Measurements from ENCODE around the gene VKORC1.
A peak's percentile ranks its signal among the peaks of the same experiment; 100 is the strongest.

VKORC1 gene

DNA sequence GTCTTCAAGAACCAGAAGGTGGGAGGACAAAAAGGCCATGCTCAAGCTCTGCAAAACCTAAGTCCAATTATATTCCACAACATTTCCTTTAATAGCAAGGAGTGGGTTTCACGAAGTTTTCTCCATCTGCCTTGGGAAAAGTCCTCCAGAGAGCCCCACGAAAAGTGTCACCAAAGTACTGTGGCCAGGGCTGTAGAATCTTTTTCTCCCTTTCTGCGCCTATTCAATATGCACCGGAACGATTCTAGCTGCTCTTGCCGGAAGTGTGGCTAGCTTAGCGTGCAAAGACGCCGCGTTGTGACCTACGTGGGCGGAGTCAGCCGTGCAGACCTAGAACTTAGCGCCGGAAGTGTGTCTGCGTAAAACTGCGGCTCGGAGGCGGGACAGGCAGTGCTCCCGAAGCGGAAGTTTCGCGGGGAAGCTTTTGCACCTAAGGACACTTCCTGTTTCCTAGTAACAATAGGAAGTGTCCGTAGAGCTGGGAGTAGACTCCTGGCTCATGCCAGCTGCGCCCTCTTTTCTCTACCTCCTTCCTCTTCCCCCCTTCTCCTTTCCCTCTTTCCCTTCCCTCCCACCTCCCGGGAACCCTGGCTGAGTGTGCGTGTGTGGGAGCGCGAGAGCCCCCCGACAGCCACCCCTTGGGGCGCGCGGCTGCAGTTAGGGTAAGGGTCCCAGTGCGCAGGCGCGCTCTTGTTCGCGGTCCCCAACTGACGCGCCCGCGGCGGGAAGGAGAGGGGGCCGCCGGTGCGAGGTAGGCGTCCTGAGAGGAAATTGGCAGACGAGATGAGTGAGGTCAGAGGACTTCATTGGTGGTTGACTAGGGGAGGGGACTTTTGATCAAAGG lies 20.4 kb downstream of the VKORC1 start, which contains the start of the genes ZNF646 and ZNF668:
Gene ZNF646, plus strand, starts transcription at position 453 of the 844 bp plus-strand sequence. CDS start 1,903 bp downstream, outside the sequence.
Gene ZNF668, minus strand, starts transcription at position 271 of the 844 bp plus-strand sequence. CDS start 9,781 bp downstream, outside the sequence.
- intact Hi-C loops (cut with DNase I): loop anchor here (5.0 kb wide), 2 partner anchors 42 to 383 kb away; partner anchors contain the start of genes ARMC5 and STX4
- peak; percentile 97 to 100 (median 99) for DNase-seq

DNA sequence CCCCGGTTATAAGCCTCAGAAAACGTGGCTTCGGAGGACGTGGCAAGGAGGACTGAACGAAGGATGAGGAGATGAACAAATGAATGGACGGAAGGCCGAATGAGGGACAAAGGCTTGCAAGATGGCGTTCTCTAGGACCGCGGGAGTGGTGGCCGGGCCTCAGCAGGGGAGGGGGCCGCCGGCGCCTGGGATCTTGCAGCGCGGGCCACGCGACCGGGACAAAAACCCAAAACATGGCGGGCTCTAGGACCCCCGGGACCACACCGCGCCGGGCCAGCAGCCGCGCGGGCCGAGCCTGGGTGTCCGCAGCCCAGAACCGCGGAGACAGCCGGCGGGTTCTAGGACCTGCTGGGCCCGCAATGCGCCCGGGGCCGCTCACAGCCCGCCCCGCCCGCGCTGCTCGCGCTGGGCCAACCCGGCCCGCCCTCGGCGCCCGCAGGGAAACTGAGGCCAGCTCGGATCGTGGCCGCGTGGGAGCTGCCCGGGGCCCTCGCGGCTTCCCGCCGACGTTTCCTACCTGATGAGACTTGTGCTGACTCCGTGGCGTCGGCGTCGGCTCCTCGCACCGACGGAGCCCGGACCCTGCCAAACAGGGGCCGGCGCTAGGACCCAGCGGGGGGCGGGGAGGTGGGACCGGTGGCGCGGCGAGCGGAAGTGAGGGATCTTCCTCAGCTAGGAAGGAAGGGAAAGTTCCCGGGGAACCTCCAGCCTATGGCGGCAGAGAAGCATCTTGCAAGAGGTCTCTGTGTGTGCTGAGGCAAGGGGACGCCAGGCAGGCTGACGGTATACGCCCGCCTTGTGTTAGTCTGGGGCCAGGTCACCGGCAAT lies 21.2 kb downstream of the VKORC1 start:
- DNase-seq: peak; percentile 88 to 98 (median 96)
- intact Hi-C loops (cut with DNase I): loop anchor here (5.0 kb wide), 2 partner anchors 41 to 384 kb away; partner anchors contain the start of genes ARMC5 and STX4

DNA sequence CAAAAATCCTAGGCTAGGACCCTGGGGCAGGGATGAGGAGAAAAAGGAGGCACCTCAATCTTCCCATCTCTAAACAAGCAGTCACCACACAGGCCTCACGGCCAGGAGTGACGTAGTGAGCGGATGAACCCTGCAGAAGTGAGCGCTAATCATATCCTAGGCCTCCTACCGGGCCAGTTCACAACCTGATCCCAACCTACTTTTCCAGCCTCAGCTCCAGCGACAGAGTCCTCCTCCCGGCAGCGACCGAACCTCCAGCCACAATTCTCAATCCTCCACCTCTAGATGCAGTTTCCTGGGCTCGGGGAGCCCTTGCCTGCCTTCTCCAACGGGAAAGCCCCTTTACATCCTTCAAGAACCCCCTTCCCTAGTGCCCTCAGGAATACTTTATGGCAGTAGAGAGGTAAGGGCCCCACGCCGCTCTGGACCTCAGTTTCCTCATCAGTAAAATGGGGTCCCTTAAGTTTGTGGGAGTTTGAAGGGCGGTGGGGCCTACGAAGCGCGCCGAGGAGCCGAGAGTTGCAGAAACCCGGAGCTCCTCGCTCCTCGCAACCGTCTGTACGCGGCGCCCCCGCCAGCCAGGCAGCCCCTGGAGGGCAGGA lies 22.0 kb downstream of the VKORC1 start:
- intact Hi-C loops (cut with DNase I): loop anchor here (5.0 kb wide), 2 partner anchors 40 to 385 kb away; partner anchors contain the start of genes ARMC5 and STX4
- peak in 4 of 10 donors; percentile 35 to 65 (median 43) for DNase-seq

DNA sequence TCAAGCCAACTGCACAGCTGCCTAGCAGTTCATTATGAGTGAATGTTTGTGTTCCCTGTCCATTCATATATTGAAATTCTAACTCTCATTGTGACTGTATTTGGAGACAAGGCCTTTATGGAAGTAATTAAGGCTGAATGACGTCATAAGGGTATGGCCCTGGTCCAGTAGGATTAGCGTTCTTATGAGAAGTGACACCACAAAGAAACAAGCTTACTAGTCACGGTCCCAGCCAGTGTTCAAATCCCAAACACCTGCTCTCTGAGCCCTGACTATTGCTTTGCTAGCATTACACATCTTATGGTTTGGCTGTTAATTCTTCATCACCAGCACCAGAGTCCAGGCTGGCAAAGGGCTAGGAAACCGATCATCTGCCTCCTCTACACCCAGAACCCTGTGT lies 22.7 kb downstream of the VKORC1 start:
- intact Hi-C loops (cut with DNase I): loop anchor here (5.0 kb wide), 2 partner anchors 40 to 385 kb away; partner anchors contain the start of genes ARMC5 and STX4
- DNase-seq: no peak

DNA sequence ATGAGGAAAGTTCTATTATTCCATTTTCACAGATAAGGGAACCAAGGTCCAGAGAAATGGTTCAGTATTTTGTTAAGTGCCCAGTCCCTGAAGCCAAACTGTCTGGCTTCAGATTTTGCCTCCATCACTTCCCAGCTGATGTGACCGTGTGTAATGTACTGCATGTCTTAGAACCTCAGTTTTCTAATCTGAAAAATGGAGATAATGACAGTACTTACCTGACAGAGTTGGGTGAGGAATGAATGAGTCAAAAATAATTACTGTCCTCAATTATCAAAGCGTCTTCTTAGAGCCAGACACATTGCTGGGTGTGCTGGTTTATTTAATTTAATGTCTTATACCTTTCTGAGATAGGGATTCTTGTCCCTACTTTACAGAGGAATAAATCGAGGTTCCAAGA lies 27.3 kb downstream of the VKORC1 start:
- no peak for DNase-seq
- intact Hi-C loops (cut with DNase I): no loop called here

DNA sequence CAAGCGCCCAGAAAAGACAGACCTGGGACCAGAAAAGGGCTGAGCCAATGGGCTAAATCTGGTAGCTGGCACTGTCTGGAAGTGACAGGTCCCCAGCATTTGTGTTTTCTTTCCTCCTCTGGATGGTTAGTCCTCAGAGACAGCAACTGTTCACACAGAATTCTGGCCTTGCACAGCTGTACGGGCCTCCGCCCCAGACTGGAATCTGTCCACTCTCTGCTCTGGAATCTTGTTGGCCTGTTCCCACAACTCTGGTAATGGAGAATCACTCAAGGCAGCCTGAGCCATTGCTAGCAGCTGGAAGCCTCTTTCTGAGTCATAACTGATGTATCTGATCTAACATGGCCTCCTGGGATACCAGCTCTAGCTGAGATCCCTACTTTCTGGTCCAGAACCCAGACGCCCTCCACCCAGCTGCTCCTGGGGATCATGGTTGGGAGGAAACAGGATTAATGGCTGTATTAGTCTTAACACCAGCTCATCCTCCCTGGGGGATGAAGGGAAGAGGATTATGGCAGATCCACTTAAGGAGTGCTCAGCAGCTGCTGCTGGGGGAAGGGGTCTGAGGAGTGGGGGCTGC lies 29.6 kb downstream of the VKORC1 start:
- intact Hi-C loops (cut with DNase I): no loop called here
- DNase-seq: peak in 1 of 10 donors; percentile 13

DNA sequence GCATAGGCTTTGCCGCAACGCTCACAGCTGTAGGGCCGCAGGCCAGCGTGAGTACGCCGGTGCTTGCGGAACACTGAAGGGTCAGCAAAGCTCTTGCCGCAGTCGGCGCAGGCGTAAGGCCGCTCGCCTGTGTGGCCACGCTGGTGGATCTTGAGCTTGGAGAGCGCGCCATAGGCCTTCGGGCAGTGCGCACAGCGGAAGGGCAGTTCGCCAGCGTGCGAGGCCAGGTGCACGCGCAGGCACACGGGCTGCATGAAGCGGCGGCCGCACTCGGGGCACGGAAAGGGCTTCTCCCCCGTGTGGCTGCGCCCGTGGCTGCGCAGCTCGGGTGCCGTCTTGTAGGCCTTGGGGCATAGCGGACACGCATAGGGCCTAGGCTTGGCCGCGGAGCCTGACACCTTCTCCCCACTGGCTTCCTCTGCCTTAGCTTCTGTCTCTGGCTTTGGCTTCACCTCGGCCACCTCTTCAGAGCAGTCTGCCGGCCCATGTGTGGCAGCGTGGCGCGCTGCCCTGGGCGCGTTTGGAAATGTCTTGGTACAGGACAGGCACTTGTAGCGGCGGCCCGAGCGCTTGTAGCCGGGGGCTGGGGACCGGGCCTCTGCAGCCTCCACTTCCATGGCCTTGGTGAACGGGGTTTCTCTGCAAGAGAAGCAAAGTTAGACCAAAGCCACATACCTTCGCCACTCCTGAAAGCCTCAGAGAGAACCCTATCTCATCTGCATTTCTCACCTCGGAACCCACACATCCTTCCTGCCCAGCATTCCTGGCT lies 30.6 kb downstream of the VKORC1 start:
- DNase-seq: peak in 2 of 10 donors; percentile 48 to 85
- intact Hi-C loops (cut with DNase I): no loop called here

DNA sequence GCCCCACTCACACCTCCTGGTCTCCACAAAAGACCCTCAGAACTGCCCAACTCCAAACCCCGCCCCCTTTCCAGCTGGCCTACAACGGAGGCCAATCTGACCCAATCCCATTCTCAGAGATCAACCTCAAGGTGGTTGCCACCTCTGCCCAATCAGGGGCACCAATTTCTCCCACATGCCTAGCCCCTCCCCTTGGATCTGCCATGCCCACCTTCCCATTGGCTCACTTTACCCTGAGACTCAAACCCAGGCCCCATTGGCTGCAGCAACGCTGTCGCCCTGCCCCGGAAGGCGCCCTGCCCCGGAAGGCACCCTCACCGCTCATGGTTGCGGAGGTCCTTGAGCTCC lies 31.1 kb downstream of the VKORC1 start:
- peak in 1 of 10 donors; percentile 60 for DNase-seq
- intact Hi-C loops (cut with DNase I): no loop called here

DNA sequence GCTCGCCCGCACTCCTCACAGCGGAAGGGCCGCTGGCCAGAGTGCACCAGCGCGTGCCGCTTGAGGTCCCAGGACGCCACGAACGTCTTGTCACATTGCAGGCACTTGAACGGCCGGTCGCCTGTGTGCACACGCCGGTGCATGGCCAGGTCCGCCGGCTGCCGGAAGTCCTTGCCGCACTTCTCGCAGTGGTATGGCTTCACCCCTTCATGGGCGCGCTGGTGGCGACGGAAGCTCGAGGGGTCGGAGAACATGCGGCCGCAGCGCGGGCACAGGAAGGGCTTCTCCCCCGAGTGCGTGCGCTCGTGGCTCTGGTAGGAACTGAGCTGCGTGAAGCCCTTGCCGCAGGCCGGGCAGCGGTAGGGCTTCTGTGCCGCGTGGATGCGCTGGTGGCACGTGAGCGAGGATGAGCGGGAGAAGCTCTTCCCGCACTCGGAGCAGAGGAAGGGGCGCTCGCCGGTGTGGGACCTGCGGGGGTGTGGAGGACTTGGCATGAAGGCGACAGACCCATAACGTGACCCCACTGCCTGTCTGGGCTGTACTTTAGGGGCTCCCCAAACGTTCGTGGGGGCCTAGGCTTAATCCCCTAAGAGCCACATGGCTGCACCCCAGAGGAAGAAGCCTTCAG lies 32.7 kb downstream of the VKORC1 start:
- DNase-seq: peak in 1 of 10 donors; percentile 66

DNA sequence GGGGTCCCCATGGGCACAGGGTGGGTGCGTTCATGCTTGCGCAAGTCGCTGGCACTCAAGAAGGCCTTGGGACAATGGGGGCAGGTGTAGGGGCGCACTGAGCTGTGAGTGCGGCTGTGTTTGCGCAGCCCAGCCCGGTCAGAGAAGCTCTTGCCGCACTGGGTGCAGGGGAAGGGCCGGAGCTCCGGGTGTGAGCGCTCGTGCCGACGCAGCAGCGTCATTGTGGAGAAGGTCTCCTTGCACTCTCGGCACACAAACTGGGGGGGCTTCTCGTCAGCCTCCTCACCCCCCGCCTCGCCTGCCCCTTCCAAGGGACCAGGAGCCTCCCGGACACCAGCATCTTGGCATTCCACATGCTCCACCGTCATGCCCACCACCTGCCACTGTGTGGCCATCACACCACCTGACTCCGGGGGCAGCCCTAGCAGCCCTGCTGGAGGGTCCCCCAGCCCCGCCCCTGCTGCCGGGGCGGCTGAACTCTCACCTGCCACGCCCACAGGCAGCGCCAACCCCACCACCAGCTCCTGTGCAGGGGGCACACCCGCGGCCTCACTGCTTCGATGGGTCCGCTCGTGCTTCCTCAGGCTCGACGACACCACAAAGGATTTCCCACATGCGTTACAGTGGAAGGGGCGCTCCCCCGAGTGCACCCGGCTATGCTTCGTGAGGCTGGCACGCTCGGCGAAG lies 33.3 kb downstream of the VKORC1 start:
- intact Hi-C loops (cut with DNase I): no loop called here

More for the DNA sequence above, 32.7 kb downstream of the VKORC1 start:
- intact Hi-C loops (cut with DNase I): no loop called here

DNA sequence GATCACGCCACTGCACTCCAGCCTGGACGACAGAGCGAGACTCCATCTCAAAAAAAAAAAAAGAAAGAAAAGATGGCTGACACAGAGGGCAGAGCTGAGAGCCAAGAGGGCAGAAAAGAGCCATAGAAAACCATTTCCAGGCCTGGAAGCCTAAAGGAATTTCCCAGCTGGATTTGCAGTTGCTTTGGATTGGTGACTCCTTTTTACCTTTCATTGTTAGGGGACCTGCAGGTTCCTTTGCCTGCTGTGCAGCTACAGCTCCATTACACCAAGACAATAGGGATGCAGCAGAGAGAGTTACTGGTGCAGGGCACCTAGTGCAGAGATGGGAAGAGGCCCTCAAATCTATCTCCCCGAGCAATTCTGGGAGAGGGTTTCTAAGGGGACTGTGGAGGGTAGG lies 39.0 kb downstream of the VKORC1 start:
- intact Hi-C loops (cut with DNase I): no loop called here
- DNase-seq: no peak

More for the DNA sequence above, 33.3 kb downstream of the VKORC1 start:
- DNase-seq: peak in 2 of 10 donors; percentile 57

DNA sequence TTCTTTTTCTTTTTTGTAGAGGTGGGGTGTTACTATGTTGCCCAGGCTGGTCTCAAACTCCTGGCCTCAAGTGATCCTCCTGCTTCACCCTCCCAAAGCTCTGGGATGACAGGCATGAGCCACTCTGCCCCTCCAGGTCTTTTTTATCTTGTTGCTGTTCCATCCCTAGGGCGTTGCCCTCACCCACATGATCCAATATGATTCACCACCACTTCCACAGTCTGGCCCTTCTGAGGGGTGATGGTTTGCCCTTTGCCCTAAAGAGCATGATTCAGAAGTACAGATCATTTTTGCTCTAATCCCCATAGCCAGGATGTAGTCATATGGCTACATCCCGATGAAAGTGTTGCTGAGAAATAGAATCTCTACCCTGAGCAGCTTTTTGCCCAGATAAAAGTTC lies 42.5 kb downstream of the VKORC1 start:
- intact Hi-C loops (cut with DNase I): no loop called here
- DNase-seq: peak in 1 of 10 donors; percentile 5

DNA sequence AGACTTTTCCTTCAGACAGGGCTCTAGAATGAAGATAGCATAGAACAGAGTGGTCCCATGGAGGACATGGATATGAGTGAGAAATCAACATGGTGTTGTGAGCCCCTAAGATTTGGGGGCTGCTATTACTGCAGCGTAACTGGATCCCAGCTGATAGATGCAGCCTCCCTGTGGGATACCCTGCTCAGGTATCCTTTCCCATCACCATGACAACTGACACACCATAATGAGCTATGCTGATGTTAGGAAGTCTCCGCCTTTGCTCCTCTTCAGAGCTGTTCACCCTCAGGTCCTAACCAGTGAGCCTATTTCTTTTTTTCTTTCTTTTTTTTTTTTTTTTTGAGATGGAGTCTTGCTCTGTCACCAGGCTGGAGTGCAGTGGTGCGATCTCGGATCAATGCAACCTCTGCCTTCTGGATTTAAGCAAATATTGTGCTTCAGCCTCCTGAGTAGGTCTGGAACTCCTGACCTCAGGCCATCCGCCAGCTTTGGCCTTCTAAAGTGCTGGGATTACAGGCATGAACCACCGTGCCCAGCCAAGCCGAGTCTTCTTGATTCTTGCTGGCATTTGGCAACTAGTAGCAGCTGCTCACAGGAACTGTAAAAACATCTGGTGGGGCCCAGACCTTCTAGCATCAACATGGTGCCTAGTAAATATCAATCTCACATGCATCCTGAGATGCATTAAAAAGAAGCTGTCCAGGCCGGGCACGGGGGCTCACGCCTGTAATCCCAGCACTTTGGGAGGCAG lies 44.1 kb downstream of the VKORC1 start:
- no peak for DNase-seq
- intact Hi-C loops (cut with DNase I): no loop called here

DNA sequence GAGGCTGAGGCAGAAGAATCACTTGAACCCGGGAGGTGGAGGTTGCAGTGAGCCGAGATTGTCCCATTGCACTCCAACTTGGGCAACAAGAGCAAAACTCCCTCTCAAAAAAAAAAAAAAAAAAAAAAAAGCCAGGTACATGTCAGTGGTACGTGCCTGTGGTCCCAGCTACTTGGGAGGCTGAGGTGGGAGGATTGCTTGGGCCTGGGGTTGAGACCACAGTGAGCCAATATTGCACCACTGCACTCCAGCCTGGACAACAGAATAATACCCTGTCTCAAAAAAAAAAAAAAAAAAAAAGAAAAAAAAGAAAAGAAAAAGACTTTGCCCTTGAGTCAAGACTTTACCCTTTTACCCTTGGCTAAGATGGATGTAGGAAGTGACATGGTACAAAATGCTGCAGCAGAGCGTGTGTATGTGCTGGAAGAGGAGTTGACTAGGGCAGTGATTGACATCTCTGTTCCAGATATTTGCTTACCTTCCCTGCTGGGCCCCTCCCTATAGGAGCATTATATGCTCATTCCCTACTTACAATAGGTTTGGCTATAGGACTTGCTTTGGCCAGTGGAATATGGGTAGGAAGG lies 50.6 kb downstream of the VKORC1 start:
- DNase-seq: no peak
- intact Hi-C loops (cut with DNase I): no loop called here

DNA sequence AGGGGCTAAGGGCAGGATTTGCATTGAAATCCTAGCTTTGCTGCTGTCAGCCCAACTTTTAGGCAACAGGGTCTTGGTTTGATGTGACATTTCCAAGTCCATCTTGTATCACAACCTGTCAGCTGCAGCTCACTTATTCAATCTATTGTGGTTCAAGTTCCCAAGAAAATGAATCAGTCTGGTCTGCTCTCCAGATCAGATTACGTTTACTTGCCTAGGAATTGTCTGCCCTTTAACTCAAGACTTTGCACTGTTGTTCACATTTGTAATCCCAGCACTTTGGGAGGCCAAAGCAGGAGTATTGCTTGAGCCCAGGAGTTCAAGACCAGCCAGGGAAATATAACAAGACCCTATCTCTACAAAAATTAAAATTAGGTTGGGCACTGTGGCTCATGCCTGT lies 51.2 kb downstream of the VKORC1 start:
- intact Hi-C loops (cut with DNase I): no loop called here
- DNase-seq: no peak

DNA sequence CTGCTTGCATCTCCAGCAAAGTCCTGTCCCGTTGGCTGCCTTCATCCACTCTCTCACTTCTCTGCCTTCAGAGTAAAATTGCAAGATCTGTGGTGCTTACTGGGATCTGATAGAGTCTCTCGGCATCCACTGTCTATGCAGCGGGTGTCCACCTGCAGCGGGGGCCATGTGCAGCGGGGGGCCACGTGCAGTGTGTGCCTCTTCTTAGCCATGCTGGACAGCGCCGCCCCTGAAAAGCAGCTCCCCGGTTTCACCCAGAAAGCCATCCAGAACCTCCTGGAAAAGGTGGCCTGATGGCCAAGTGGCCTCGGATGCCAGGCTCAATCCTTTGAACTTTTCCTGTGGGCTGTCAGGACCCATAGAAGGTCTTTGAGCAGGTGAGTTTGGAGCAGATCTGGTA lies 51.7 kb downstream of the VKORC1 start:
- intact Hi-C loops (cut with DNase I): no loop called here

More for the DNA sequence above, 51.7 kb downstream of the VKORC1 start:
- peak in 1 of 10 donors; percentile 54 for DNase-seq

Measured in posterior cingulate gyrus (tissue), 11 donors.